ENCODE results near the gene CAMTA1. TPM values are rescaled to one million over a fixed set of nuclear protein-coding genes. Genes with fewer than 3 reads are reported as not detected.

Gene CAMTA1
- total RNA-seq, 1 donor from 2014 or later = 109 TPM

DNA sequence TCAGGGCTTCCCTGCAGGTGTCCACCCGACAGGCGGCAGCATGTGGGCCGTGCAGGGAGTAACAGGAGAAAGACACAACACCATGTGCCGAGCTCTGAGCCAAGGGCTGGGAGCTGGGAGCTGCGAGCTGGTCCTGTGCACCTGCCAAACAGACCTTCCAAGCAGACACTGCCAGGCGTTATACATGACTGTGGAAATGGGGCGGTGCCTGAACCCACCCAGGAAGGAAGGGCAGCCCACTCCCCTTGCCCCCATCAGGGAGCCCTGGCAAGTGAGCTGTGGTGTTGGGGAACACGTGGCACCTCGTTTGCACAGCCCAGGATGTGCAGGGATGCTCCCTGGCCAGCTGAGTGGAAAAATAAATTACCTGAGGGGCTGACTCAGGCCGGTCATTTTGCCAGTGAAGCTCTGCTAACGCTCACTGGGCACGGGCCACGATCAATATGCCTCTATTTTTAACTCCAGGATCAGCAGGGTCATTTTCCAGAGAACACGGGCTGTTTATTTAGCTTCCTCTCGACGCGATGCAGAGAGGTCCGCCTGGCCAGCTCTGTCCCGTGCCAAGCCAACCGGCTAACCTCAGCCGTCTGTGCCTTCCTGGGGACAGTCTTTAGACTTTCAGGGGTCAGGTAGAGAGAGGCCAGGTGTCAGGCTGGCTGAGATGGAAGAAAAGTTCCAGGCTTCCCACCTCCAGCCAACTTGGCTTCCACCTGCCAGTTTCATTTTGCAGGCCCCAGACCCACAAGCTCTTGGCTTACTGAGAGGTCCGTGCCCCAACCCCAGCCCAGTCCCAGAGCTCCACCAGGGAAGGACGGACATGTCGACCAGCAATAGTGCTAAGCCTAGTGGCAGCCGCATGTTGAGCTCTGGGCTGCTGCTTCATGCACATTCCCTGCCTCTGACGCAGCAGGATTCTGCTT, 789.1 kb downstream of the CAMTA1 start:
- H3K4me1 Mint-ChIP-seq = no peaks in the 10 kb centered on the region
- H3K27ac Mint-ChIP-seq (ENCODE audit: unreplicated experiment) = no peak overlapping the region
- no peak overlapping the region for H3K4me3 Mint-ChIP-seq
- DNase-seq (ENCODE audit: low read depth, low spot score) = no peak
- TF ChIP-seq, protein P1, sequence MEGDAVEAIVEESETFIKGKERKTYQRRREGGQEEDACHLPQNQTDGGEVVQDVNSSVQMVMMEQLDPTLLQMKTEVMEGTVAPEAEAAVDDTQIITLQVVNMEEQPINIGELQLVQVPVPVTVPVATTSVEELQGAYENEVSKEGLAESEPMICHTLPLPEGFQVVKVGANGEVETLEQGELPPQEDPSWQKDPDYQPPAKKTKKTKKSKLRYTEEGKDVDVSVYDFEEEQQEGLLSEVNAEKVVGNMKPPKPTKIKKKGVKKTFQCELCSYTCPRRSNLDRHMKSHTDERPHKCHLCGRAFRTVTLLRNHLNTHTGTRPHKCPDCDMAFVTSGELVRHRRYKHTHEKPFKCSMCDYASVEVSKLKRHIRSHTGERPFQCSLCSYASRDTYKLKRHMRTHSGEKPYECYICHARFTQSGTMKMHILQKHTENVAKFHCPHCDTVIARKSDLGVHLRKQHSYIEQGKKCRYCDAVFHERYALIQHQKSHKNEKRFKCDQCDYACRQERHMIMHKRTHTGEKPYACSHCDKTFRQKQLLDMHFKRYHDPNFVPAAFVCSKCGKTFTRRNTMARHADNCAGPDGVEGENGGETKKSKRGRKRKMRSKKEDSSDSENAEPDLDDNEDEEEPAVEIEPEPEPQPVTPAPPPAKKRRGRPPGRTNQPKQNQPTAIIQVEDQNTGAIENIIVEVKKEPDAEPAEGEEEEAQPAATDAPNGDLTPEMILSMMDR (conservative IDR thresholded peaks at IDR 0.05) = no peak
- no peaks in the 10 kb centered on the region for H3K36me3 Mint-ChIP-seq (ENCODE audit: low read depth)
- peaks cover 3% of the 10 kb centered on the region for H3K9me3 Mint-ChIP-seq
- H3K27me3 Mint-ChIP-seq (ENCODE audit: low read depth) = no peaks in the 10 kb centered on the region

DNA sequence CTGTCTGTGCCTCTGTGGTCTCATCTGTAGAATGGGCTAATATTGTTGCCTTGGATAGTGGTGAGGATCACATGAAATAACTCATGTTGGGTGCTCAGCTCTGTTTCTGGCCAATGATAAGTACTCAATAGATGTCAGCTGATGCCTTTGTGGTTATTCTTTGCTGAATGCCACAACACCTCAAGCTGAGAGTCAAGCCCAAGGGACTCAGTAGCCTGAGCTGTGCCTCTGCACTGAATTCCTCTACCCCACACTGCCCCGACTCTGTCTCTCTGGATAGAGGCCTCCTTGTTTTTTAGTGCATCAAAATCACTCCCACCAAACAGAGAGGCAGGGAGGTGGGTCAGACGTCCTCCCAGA, 789.8 kb downstream of the CAMTA1 start:
- no peak for DNase-seq (ENCODE audit: low read depth, low spot score)
- Mint-ChIP-seq H3K4me1 (no peaks in the 10 kb centered on the region), H3K4me3 (no peak overlapping the region), H3K9me3 (peaks cover 3% of the 10 kb centered on the region), H3K27ac (ENCODE audit: unreplicated experiment) (no peak overlapping the region), H3K36me3 (ENCODE audit: low read depth) (no peaks in the 10 kb centered on the region), H3K27me3 (ENCODE audit: low read depth) (no peaks in the 10 kb centered on the region)
- TF ChIP-seq, protein P1 (conservative IDR thresholded peaks at IDR 0.05) = no peak

DNA sequence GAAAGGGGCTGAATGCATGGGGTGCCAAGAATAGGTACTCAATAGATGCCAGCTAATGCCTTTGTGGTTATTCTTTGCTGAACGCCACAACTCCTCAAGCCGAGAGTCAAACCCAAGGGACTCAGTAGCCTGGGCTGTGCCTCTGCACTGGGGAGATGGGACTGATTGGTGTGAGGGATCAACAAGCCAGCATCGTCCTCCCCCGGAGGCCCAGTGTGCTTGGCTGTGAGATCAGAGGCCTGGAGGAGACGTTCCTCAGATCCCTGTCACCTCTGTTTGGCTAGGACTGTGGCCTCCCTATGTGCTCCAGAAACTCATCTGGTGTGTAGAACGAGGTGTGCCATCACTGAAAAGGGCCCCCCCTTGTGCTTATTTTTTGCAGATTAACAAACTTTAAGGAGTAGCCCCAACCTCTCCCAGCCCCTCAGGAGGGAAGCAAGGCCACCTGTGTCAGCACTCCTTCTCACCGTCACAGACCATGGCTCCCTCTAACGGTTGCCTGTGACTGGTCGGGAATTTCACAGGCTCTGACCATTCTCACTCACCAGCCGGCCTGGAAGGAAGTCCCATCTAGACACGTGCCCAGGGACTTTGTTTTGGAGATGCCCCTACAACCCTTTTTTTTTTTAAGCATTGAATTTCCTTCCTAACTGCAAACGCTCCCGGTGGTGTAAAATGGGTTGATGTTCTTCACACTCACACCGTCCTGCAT, 791.8 kb downstream of the CAMTA1 start:
- TF ChIP-seq, protein P1 (conservative IDR thresholded peaks at IDR 0.05) = peak; percentile 20
- DNase-seq (ENCODE audit: low read depth, low spot score) = no peak
- Mint-ChIP-seq H3K27me3 (ENCODE audit: low read depth) (no peaks in the 10 kb centered on the region), H3K27ac (ENCODE audit: unreplicated experiment) (no peak overlapping the region), H3K4me3 (no peak overlapping the region), H3K9me3 (no peaks in the 10 kb centered on the region), H3K4me1 (no peaks in the 10 kb centered on the region), H3K36me3 (ENCODE audit: low read depth) (no peaks in the 10 kb centered on the region)

DNA sequence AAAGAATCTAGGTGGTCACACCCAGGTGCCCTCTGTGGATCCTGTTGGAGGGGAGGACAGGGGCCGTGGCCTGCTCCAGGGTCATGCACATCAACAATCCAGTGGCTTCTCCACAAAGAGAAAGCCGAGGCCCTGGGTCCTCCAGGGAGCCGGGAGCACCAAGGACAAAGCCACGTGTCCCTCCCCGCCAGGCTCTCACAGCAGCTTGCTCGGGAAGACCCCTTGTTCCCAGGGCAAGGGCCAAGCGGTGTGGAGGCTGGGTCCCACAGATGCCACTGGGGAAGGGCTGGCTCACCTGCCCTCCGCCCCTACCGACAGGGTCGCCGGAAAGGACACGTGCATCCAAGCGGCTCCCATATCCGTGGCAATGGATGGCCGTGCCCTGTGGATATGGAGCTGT, 793.0 kb downstream of the CAMTA1 start:
- Mint-ChIP-seq H3K9me3 (no peaks in the 10 kb centered on the region), H3K4me1 (no peaks in the 10 kb centered on the region), H3K27me3 (ENCODE audit: low read depth) (no peaks in the 10 kb centered on the region), H3K27ac (ENCODE audit: unreplicated experiment) (no peak overlapping the region), H3K36me3 (ENCODE audit: low read depth) (no peaks in the 10 kb centered on the region), H3K4me3 (no peak overlapping the region)
- DNase-seq (ENCODE audit: low read depth, low spot score) = no peak
- TF ChIP-seq, protein P1 (conservative IDR thresholded peaks at IDR 0.05) = no peak

DNA sequence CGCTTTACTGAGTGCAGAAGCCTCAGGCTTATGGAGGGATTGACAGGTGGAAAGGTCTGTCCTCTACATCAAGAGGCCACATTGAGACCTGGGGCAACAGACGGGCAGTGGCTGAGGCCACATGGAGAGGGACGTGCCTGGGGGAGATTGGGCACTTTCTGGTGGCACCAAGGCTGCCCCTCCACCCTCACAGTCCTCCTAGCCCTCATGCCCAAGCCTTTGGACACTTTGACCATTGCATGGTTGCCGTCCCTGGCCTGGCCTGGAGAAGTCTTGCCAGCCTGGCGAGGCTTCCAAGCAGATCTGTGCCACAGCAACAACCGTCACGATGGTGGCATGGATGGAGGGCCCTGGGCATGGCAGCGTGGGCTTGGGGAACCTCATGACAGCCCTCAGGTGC, 793.8 kb downstream of the CAMTA1 start:
- Mint-ChIP-seq H3K27ac (ENCODE audit: unreplicated experiment) (no peak overlapping the region), H3K4me1 (no peaks in the 10 kb centered on the region), H3K9me3 (no peaks in the 10 kb centered on the region), H3K4me3 (no peak overlapping the region), H3K36me3 (ENCODE audit: low read depth) (no peaks in the 10 kb centered on the region), H3K27me3 (ENCODE audit: low read depth) (no peaks in the 10 kb centered on the region)
- DNase-seq (ENCODE audit: low read depth, low spot score) = no peak
- TF ChIP-seq, protein P1 (conservative IDR thresholded peaks at IDR 0.05) = no peak

Data from neural crest cell (in vitro differentiated cells).